Mucosa of descending colon (tissue), 3 donors: ENCODE results near the gene TMEM200C. TPM values are rescaled to one million over a fixed set of nuclear protein-coding genes. Genes with fewer than 3 reads are reported as not detected.

Source experiments
- ATAC-seq: fragments of 200-7000 bp; cut with Tn5 transposase; one replicate; pipeline ENCODE4 v1.9.1; 2020; ENCODE audit warnings: mild to moderate bottlenecking, moderate library complexity
- DNase-seq, 3 donors: peaks; one replicate each; pipeline ENCODE4 v3.0.0-alpha.2; 2020
- H3K36me3 ChIP-seq: fragments of 200-600 bp; one replicate; pipeline ENCODE4 v1.8.0; 2021; ENCODE audit warnings: low read depth, mild to moderate bottlenecking
- H3K4me1 ChIP-seq: fragments of 200-600 bp; one replicate; pipeline ENCODE4 v1.8.0; 2021; ENCODE audit warnings: low read depth, mild to moderate bottlenecking
- H3K4me3 ChIP-seq: fragments of 200-600 bp; one replicate; pipeline ENCODE4 v1.8.0; 2021; ENCODE audit warnings: mild to moderate bottlenecking
- H3K9me3 ChIP-seq: fragments of 200-600 bp; one replicate; pipeline ENCODE4 v1.8.0; 2021; ENCODE audit warnings: mild to moderate bottlenecking
- CTCF ChIP-seq: fragments of 200-600 bp; IDR thresholded peaks from one replicate; pipeline ENCODE4 v1.8.0; 2022; ENCODE audit warnings: antibody characterized with exemption, mild to moderate bottlenecking
- intact Hi-C, 2 donors: fragments of 100-400 bp; cut with DNase I in 1 of 2; cut with micrococcal nuclease in 1 of 2; formaldehyde crosslinking; loops; one replicate each; pipeline versions ENCODE4 v1.11.0 to v1.11.1; 2022; cut with DNase I, micrococcal nuclease
- total RNA-seq, 3 donors: library from RNA; stranded (reverse); fragmentation: NEBNext Ultra II Directional in 2 of 3; extraction: Animal tissue kit (Norgen Biotek cat#: 25700) in 2 of 3; gene quantifications; one replicate each; pipeline versions ENCODE4 v1.2.1 to v1.2.4, GENCODE V29; 2021 to 2023
- donor health status: DM: no; HTN: no; CAD: no; lungs with moderate emphysema.
- donor health status: DM: no; HTN: no; CAD: no.
- donor health status: DM: no; HTN: yes; CAD: no.

The TMEM200C gene
- total RNA-seq, 3 donors from 2014 or later = 0.06 to 2.1 (median 0.14) TPM

DNA sequence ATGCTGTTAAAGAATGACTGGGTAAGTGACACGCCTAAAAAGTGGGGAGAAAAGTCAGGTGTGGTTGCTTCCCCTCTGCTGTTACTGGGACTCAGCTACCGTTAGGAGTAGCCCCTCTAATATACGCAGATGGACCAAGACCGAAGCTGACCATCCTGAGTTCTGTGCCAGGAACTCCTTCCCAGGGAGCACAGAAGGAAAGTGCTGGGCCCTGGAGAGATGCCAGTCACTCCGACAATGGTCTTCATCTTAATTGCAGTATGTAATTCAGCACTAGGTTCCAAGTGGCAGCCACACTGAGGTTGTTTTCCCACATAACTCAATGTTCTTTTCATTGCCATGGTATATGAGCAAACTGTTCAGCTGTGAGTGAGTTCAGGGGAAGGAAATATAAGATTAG is 19.6 kb upstream of the TMEM200C start:
- no peak for DNase-seq
- ATAC-seq = no peak
- intact Hi-C loops = no loop called here
- no peak for TF ChIP-seq CTCF
- Histone ChIP-seq H3K4me3 (no peak overlapping the region), H3K9me3 (no peaks in the 10 kb centered on the region), H3K36me3 (no peaks in the 10 kb centered on the region), H3K4me1 (no peaks in the 10 kb centered on the region)

- TF ChIP-seq CTCF = no peak
- ATAC-seq (no peak), DNase-seq (no peak)
- Histone ChIP-seq H3K4me3 (no peak overlapping the region), H3K36me3 (no peaks in the 10 kb centered on the region), H3K9me3 (no peaks in the 10 kb centered on the region), H3K4me1 (no peaks in the 10 kb centered on the region)
- intact Hi-C loops = no loop called here
These were observed 18.7 kb upstream of the TMEM200C start for GRCh38 chr18:5914016-5914415.

DNA sequence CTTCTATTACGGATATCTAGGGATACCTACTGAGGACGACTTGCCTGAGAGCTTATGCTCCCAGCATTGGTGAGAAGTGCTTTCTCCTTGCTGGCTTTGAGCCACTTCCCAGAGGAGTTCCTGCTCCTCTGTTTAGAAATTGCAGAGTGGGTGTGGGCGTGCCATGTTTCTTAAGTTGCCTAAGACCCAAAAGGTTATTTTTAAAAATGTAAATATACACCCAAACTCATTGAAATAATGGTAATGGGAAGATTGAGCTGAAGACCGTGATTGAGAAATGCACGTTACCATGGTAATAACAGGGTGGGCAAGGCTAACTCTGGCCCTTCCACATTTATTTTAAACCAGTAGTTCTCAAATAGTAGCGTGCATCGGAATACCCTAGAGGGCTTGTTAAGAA is 17.2 kb upstream of the TMEM200C start:
- H3K4me3 ChIP-seq = no peak overlapping the region
- H3K4me1 ChIP-seq = no peaks in the 10 kb centered on the region
- ATAC-seq = no peak
- no peaks in the 10 kb centered on the region for H3K9me3 ChIP-seq
- intact Hi-C loops = no loop called here
- DNase-seq = no peak
- TF ChIP-seq CTCF = no peak
- H3K36me3 ChIP-seq = no peaks in the 10 kb centered on the region

- ATAC-seq (no peak), DNase-seq (no peak)
- Histone ChIP-seq H3K4me1 (no peaks in the 10 kb centered on the region), H3K36me3 (no peaks in the 10 kb centered on the region), H3K9me3 (no peaks in the 10 kb centered on the region), H3K4me3 (no peak overlapping the region)
- intact Hi-C loops = no loop called here
- TF ChIP-seq CTCF = no peak
These were observed 13.8 kb upstream of the TMEM200C start for GRCh38 chr18:5909125-5909524.

- no peak for ATAC-seq
- H3K4me1 ChIP-seq = no peaks in the 10 kb centered on the region
These were observed 8.1 kb upstream of the TMEM200C start for GRCh38 chr18:5903386-5903785.

More at GRCh38 chr18:5903386-5903785, 8.1 kb upstream of the TMEM200C start:
- no peaks in the 10 kb centered on the region for H3K9me3 ChIP-seq
- TF ChIP-seq CTCF = no peak
- intact Hi-C loops = no loop called here
- no peak for DNase-seq
- H3K4me3 ChIP-seq = no peak overlapping the region
- H3K36me3 ChIP-seq = no peaks in the 10 kb centered on the region
